ENCODE measurements around the gene IL4R. TPM values are rescaled to one million over a fixed set of nuclear protein-coding genes. Genes with fewer than 3 reads are reported as not detected.
A peak's percentile ranks its signal among the peaks of the same experiment; 100 is the strongest.

Gene IL4R
- total RNA-seq, 2 experiments from 2014 or later = 183 to 190 TPM

- no peak for DNase-seq
- Mint-ChIP-seq H3K27me3 (no peaks in the 10 kb centered on the region), H3K27ac (peak overlapping the region; percentile 99), H3K4me3 (no peak overlapping the region), H3K9me3 (peaks cover 1% of the 10 kb centered on the region), H3K36me3 (peaks cover 72% of the 10 kb centered on the region), H3K4me1 (peaks cover 60% of the 10 kb centered on the region)
Observed at GRCh38 chr16:27363797-27364196, 50.0 kb downstream of the IL4R start.

GRCh38 chr16:27364493-27365141, 50.8 kb downstream of the IL4R start:
- Mint-ChIP-seq H3K9me3 (peaks cover 2% of the 10 kb centered on the region), H3K27ac (peak overlapping the region; percentile 99), H3K4me1 (peaks cover 64% of the 10 kb centered on the region), H3K4me3 (no peak overlapping the region), H3K27me3 (no peaks in the 10 kb centered on the region), H3K36me3 (peaks cover 67% of the 10 kb centered on the region)
- no peak for DNase-seq

- Mint-ChIP-seq H3K4me3 (no peak overlapping the region), H3K36me3 (peaks cover 67% of the 10 kb centered on the region)
- DNase-seq = no peak
Observed at GRCh38 chr16:27365142-27366089, 51.6 kb downstream of the IL4R start.

GRCh38 chr16:27366687-27367460, 53.1 kb downstream of the IL4R start:
- peak; percentile 76 for DNase-seq

More at GRCh38 chr16:27365142-27366089, 51.6 kb downstream of the IL4R start:
- Mint-ChIP-seq H3K9me3 (peaks cover 10% of the 10 kb centered on the region), H3K27ac (peak overlapping the region; percentile 99), H3K4me1 (peaks cover 67% of the 10 kb centered on the region), H3K27me3 (no peaks in the 10 kb centered on the region)

GRCh38 chr16:27367461-27368357, 53.9 kb downstream of the IL4R start:
- DNase-seq = peak; percentile 94
- peaks cover 18% of the 10 kb centered on the region for H3K9me3 Mint-ChIP-seq
- peaks cover 54% of the 10 kb centered on the region for H3K36me3 Mint-ChIP-seq
- H3K4me3 Mint-ChIP-seq = peak overlapping the region; percentile 26
- peaks cover 61% of the 10 kb centered on the region for H3K4me1 Mint-ChIP-seq
- no peaks in the 10 kb centered on the region for H3K27me3 Mint-ChIP-seq
- H3K27ac Mint-ChIP-seq = peak overlapping the region; percentile 99

More at GRCh38 chr16:27366687-27367460, 53.1 kb downstream of the IL4R start:
- Mint-ChIP-seq H3K36me3 (peaks cover 62% of the 10 kb centered on the region), H3K27me3 (no peaks in the 10 kb centered on the region), H3K4me3 (peak overlapping the region; percentile 55), H3K4me1 (peaks cover 66% of the 10 kb centered on the region), H3K27ac (peak overlapping the region; percentile 99), H3K9me3 (peaks cover 18% of the 10 kb centered on the region)

GRCh38 chr16:27368358-27368722, 54.6 kb downstream of the IL4R start:
- no peaks in the 10 kb centered on the region for H3K27me3 Mint-ChIP-seq
- H3K36me3 Mint-ChIP-seq = peaks cover 50% of the 10 kb centered on the region
- DNase-seq = no peak
- H3K4me1 Mint-ChIP-seq = peaks cover 59% of the 10 kb centered on the region
- peak overlapping the region; percentile 99 for H3K27ac Mint-ChIP-seq
- peaks cover 18% of the 10 kb centered on the region for H3K9me3 Mint-ChIP-seq
- H3K4me3 Mint-ChIP-seq = peak overlapping the region; percentile 33

- H3K4me1 Mint-ChIP-seq = peaks cover 44% of the 10 kb centered on the region
- no peaks in the 10 kb centered on the region for H3K27me3 Mint-ChIP-seq
- no peak for DNase-seq
- peak overlapping the region; percentile 99 for H3K27ac Mint-ChIP-seq
- H3K36me3 Mint-ChIP-seq = peaks cover 35% of the 10 kb centered on the region
- peaks cover 18% of the 10 kb centered on the region for H3K9me3 Mint-ChIP-seq
- no peak overlapping the region for H3K4me3 Mint-ChIP-seq
Observed at GRCh38 chr16:27369806-27370205, 56.0 kb downstream of the IL4R start.

GRCh38 chr16:27370318-27370717, 56.5 kb downstream of the IL4R start:
- peak overlapping the region; percentile 99 for H3K27ac Mint-ChIP-seq
- H3K27me3 Mint-ChIP-seq = no peaks in the 10 kb centered on the region
- peaks cover 17% of the 10 kb centered on the region for H3K9me3 Mint-ChIP-seq
- no peak for DNase-seq
- H3K36me3 Mint-ChIP-seq = peaks cover 30% of the 10 kb centered on the region
- no peak overlapping the region for H3K4me3 Mint-ChIP-seq
- H3K4me1 Mint-ChIP-seq = peaks cover 39% of the 10 kb centered on the region

- DNase-seq = no peak
- Mint-ChIP-seq H3K4me3 (no peak overlapping the region), H3K36me3 (peaks cover 23% of the 10 kb centered on the region), H3K27me3 (no peaks in the 10 kb centered on the region), H3K27ac (no peak overlapping the region), H3K4me1 (peaks cover 28% of the 10 kb centered on the region), H3K9me3 (peaks cover 17% of the 10 kb centered on the region)
Observed at GRCh38 chr16:27373312-27373711, 59.5 kb downstream of the IL4R start.

GRCh38 chr16:27374221-27374803, 60.5 kb downstream of the IL4R start:
- Mint-ChIP-seq H3K27ac (no peak overlapping the region), H3K4me1 (peaks cover 31% of the 10 kb centered on the region), H3K4me3 (no peak overlapping the region), H3K36me3 (peaks cover 22% of the 10 kb centered on the region), H3K9me3 (peaks cover 17% of the 10 kb centered on the region), H3K27me3 (no peaks in the 10 kb centered on the region)
- DNase-seq = no peak

- Mint-ChIP-seq H3K4me3 (no peak overlapping the region), H3K4me1 (peaks cover 25% of the 10 kb centered on the region), H3K27ac (no peak overlapping the region), H3K9me3 (peaks cover 12% of the 10 kb centered on the region), H3K36me3 (peaks cover 16% of the 10 kb centered on the region), H3K27me3 (no peaks in the 10 kb centered on the region)
- peak; percentile 58 for DNase-seq
Observed at GRCh38 chr16:27374804-27375425, 61.1 kb downstream of the IL4R start.

- peak overlapping the region; percentile 75 for H3K27ac Mint-ChIP-seq
- no peaks in the 10 kb centered on the region for H3K9me3 Mint-ChIP-seq
- no peak overlapping the region for H3K4me3 Mint-ChIP-seq
- H3K36me3 Mint-ChIP-seq = peaks cover 3% of the 10 kb centered on the region
- peaks cover 21% of the 10 kb centered on the region for H3K4me1 Mint-ChIP-seq
- no peaks in the 10 kb centered on the region for H3K27me3 Mint-ChIP-seq
- DNase-seq = no peak
Observed at GRCh38 chr16:27377666-27378485, 64.1 kb downstream of the IL4R start.

Measured in activated naive CD8-positive, alpha-beta T cell treated with anti-CD3 and anti-CD28 coated beads for 36 hours (primary cell).